PC-3 (cell line): ENCODE measurements around the gene ATP2B2. TPM values are rescaled to one million over a fixed set of nuclear protein-coding genes. Genes with fewer than 3 reads are reported as not detected.

Source experiments
- ATAC-seq: fragments of 200-7000 bp; cut with Tn5 transposase; 2 replicates; pipeline ENCODE4 v1.9.1; 2020; ENCODE audit warnings: mild to moderate bottlenecking, moderate library complexity
- BruUV-seq: library from RNA; stranded (reverse); fragments of 400-500 nt; replicated peaks from 2 replicates; lab custom pipeline; 2021; lab: Mats Ljungman, UMichigan
- CTCF ChIA-PET: fragments of 300-600 bp; sonication (Branson Sonifier 250); formaldehyde crosslinking; loops from one replicate; lab custom pipeline; 2022; ENCODE audit warnings: antibody characterized with exemption; lab: Charles Lee
- POLR2A ChIA-PET: fragments of 300-600 bp; sonication (Branson Sonifier 250); formaldehyde crosslinking; loops from one replicate; lab custom pipeline; 2022; ENCODE audit warnings: antibody characterized with exemption; ENCODE audit not compliant: unreplicated experiment; lab: Charles Lee
- DNase-seq: peaks from one replicate; pipeline ENCODE4 v3.0.0-alpha.2; 2015
- H2AFZ ChIP-seq: fragments of 300-600 bp; sonication (generic); 2 replicates; pipeline ENCODE4 v1.6.0; 2016; ENCODE audit warnings: antibody characterized with exemption, low read length
- H3F3A ChIP-seq: fragments of 300-600 bp; sonication (generic); one replicate; pipeline ENCODE4 v1.6.0; 2017; ENCODE audit warnings: antibody characterized with exemption, low read length, control low read depth, mild to moderate bottlenecking; ENCODE audit not compliant: unreplicated experiment
- H3K27ac ChIP-seq: fragments of 300-600 bp; sonication (generic); 2 replicates; pipeline ENCODE4 v1.5.1; 2016; ENCODE audit warnings: mild to moderate bottlenecking, low read length
- H3K27me3 ChIP-seq: fragments of 300-600 bp; sonication (generic); 2 replicates; pipeline ENCODE4 v1.6.1; 2016; ENCODE audit warnings: low read length, mixed read lengths
- H3K36me3 ChIP-seq: fragments of 300-600 bp; sonication (generic); 2 replicates; pipeline ENCODE4 v1.6.1; 2016; ENCODE audit warnings: low read depth, mixed run types, low read length, mixed read lengths
- H3K4me1 ChIP-seq: fragments of 300-600 bp; sonication (generic); 2 replicates; pipeline ENCODE4 v1.5.1; 2016; ENCODE audit warnings: low read length; ENCODE audit not compliant: insufficient read depth
- H3K4me2 ChIP-seq: fragments of 300-600 bp; sonication (generic); 2 replicates; pipeline ENCODE4 v1.6.0; 2016; ENCODE audit warnings: low read length
- H3K4me3 ChIP-seq: fragments of 300-600 bp; sonication (generic); 2 replicates; pipeline ENCODE4 v1.5.1; 2016; ENCODE audit warnings: mild to moderate bottlenecking, low read length, mixed read lengths
- H3K79me2 ChIP-seq: fragments of 300-600 bp; sonication (generic); 2 replicates; pipeline ENCODE4 v1.6.1; 2017; ENCODE audit warnings: low read length, mixed read lengths
- H3K9ac ChIP-seq: fragments of 300-600 bp; sonication (generic); 2 replicates; pipeline ENCODE4 v1.6.0; 2016; ENCODE audit warnings: mild to moderate bottlenecking, low read length
- H3K9me2 ChIP-seq: fragments of 300-600 bp; sonication (generic); replicated peaks from 2 replicates; pipeline ENCODE4 v1.6.1; 2016; ENCODE audit warnings: mixed run types, low read length, mixed read lengths
- H3K9me3 ChIP-seq: fragments of 300-600 bp; sonication (generic); 2 replicates; pipeline ENCODE4 v1.6.1; 2016; ENCODE audit warnings: low read length, mixed read lengths
- H4K20me1 ChIP-seq: fragments of 300-600 bp; sonication (generic); 2 replicates; pipeline ENCODE4 v1.6.1; 2016; ENCODE audit warnings: low read length, mixed read lengths
- EZH2 ChIP-seq: fragments of 300-600 bp; sonication (generic); IDR thresholded peaks from one replicate; pipeline ENCODE4 v1.6.1; 2017; ENCODE audit warnings: antibody characterized with exemption, mild to moderate bottlenecking, low read length; ENCODE audit not compliant: unreplicated experiment
- EZH2phosphoT487 ChIP-seq: fragments of 300-600 bp; sonication (generic); IDR thresholded peaks from 2 replicates; pipeline ENCODE4 v1.6.1; 2018; ENCODE audit warnings: mild to moderate bottlenecking, antibody characterized with exemption, low read length, borderline replicate concordance
- intact Hi-C: fragments of 100-400 bp; cut with micrococcal nuclease; formaldehyde crosslinking; loops from 2 replicates; pipeline ENCODE4 v1.9.0; 2023
- total RNA-seq: library from RNA; depleted of rRNA; stranded (reverse); fragments of >200 nt; gene quantifications from 2 replicates; pipeline ENCODE4 v1.2.3, GENCODE V29; 2014
- TF ChIP-seq, protein P1 (sequence below): fragments of 300-600 bp; sonication (generic); conservative IDR thresholded peaks from 2 replicates; pipeline ENCODE4 v1.5.1; 2017; ENCODE audit warnings: antibody characterized with exemption, low read depth, mild to moderate bottlenecking, low read length

Gene ATP2B2
- total RNA-seq, 1 experiment from 2014 or later: not detected

DNA sequence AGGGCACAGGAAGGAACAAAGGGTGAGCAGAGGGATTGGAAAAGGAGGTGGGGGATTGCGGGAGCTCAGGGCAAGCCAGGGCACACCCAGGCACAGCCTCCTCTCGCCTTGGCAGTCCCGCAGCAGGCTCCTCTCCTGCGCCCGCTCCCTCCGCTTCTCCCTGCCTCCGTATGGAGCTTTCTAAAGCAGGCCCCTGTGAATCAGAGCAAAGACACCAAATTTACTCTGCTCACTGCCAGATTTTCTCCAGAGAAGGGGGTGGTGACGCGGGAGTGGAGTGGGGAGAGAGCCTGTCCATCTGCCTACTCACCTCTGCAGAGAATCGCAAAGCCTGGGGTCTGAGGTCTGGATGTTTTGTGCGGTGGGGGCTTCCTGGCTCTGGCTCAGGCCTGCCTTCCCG lies 20.0 kb downstream of the ATP2B2 start:
- H3K79me2 ChIP-seq: no peaks in the 10 kb centered on the region
- TF ChIP-seq EZH2 (no peak), EZH2phosphoT487 (no peak)
- TF ChIP-seq, protein P1, sequence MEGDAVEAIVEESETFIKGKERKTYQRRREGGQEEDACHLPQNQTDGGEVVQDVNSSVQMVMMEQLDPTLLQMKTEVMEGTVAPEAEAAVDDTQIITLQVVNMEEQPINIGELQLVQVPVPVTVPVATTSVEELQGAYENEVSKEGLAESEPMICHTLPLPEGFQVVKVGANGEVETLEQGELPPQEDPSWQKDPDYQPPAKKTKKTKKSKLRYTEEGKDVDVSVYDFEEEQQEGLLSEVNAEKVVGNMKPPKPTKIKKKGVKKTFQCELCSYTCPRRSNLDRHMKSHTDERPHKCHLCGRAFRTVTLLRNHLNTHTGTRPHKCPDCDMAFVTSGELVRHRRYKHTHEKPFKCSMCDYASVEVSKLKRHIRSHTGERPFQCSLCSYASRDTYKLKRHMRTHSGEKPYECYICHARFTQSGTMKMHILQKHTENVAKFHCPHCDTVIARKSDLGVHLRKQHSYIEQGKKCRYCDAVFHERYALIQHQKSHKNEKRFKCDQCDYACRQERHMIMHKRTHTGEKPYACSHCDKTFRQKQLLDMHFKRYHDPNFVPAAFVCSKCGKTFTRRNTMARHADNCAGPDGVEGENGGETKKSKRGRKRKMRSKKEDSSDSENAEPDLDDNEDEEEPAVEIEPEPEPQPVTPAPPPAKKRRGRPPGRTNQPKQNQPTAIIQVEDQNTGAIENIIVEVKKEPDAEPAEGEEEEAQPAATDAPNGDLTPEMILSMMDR: no peak
- ATAC-seq: no peak
- no peak overlapping the region for H2AFZ ChIP-seq
- H3K4me2 ChIP-seq: no peak overlapping the region
- H3F3A ChIP-seq: no peaks in the 10 kb centered on the region
- no peaks in the 10 kb centered on the region for H3K36me3 ChIP-seq
- ChIA-PET CTCF (no interaction called here), POLR2A (no interaction called here)
- H3K9ac ChIP-seq: no peak overlapping the region
- no peaks in the 10 kb centered on the region for H3K4me1 ChIP-seq
- no peaks in the 10 kb centered on the region for H3K9me3 ChIP-seq
- no peaks in the 10 kb centered on the region for H4K20me1 ChIP-seq
- no peak for DNase-seq
- no TSS peak for BruUV-seq
- intact Hi-C loops: no loop called here
- H3K27ac ChIP-seq: no peak overlapping the region
- H3K4me3 ChIP-seq: no peak overlapping the region
- H3K27me3 ChIP-seq: no peaks in the 10 kb centered on the region; the same call in 1 of the 2 replicates
- H3K9me2 ChIP-seq: no peaks in the 10 kb centered on the region

DNA sequence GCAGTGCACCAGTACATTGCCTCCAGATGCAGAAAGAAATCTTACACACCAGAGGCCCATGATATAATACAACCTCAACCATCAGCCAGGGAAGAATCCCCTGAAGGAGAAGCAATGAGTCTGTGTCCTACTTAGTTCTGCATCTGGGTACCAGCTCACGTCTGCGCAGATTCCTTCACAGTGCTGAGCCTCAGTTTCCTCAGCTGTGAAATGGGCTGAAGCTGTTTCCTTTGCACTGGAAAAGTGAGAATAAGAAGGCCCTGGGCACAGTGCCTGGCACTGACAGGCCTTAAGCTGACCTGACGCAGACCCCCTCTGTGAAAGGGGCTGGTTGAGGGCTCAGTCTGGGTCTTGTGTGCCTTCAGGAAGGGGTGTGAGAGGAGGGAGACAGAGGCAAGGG lies 20.7 kb downstream of the ATP2B2 start:
- ChIA-PET POLR2A (no interaction called here), CTCF (no interaction called here)
- Histone ChIP-seq H3K4me1 (no peaks in the 10 kb centered on the region), H3K36me3 (no peaks in the 10 kb centered on the region), H3K79me2 (no peaks in the 10 kb centered on the region), H3F3A (no peaks in the 10 kb centered on the region), H3K9ac (no peak overlapping the region), H3K9me2 (no peaks in the 10 kb centered on the region), H3K27ac (no peak overlapping the region), H3K4me3 (no peak overlapping the region), H2AFZ (no peak overlapping the region), H3K27me3 (no peaks in the 10 kb centered on the region; the same call in 1 of the 2 replicates), H3K4me2 (no peak overlapping the region), H3K9me3 (no peaks in the 10 kb centered on the region), H4K20me1 (no peaks in the 10 kb centered on the region)
- intact Hi-C loops: no loop called here
- ATAC-seq: no peak
- no TSS peak for BruUV-seq
- DNase-seq: no peak
- TF ChIP-seq EZH2: no peak
- TF ChIP-seq EZH2phosphoT487: no peak
- TF ChIP-seq, protein P1: no peak

DNA sequence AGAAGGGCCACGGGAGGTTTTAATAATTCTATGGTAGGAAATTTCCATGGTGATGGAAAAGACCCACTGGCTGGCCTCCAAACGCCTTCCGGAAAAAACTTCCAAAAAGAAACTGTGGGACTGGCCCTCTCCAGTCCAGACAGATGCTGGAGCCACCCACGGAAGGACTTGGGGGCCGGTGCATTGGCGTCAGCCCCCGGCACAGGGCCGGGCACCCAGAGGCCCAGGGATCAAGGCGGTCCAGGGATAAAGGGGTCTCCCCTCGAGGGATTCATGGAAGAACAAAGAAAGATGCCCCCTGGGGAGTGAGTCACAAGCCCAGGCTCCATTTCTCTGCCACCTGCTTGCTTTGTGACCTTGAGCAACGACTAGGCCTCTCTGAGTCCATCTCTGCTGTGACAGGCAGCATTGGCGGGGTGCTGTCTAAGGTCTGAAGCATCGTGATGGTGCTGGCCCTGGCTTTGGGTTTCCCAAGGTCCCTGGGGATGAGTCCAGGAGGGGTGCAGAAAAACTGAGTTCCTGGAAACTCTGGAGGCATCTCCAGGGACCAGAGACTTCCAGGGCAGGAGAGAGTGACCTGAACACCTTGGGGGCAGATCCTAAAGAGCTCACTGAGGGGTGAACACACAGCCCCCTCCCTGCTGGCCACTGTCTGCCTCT lies 21.6 kb downstream of the ATP2B2 start:
- no peaks in the 10 kb centered on the region for H3F3A ChIP-seq
- no peak overlapping the region for H3K4me3 ChIP-seq
- ATAC-seq (no peak), DNase-seq (no peak)
- H2AFZ ChIP-seq: no peak overlapping the region
- no peaks in the 10 kb centered on the region; the same call in 1 of the 2 replicates for H3K27me3 ChIP-seq
- TF ChIP-seq EZH2phosphoT487 (no peak), EZH2 (no peak)
- TF ChIP-seq, protein P1: no peak
- BruUV-seq: no TSS peak
- ChIA-PET CTCF (no interaction called here), POLR2A (no interaction called here)
- H4K20me1 ChIP-seq: no peaks in the 10 kb centered on the region
- no peaks in the 10 kb centered on the region for H3K36me3 ChIP-seq
- H3K4me2 ChIP-seq: no peak overlapping the region
- no peaks in the 10 kb centered on the region for H3K9me2 ChIP-seq
- intact Hi-C loops: no loop called here
- no peaks in the 10 kb centered on the region for H3K79me2 ChIP-seq
- H3K4me1 ChIP-seq: no peaks in the 10 kb centered on the region
- H3K9me3 ChIP-seq: no peaks in the 10 kb centered on the region
- H3K27ac ChIP-seq: no peak overlapping the region
- H3K9ac ChIP-seq: no peak overlapping the region
